Esophagus squamous epithelium (tissue), 5 donors: ENCODE results near the gene FAM163B. TPM values are rescaled to one million over a fixed set of nuclear protein-coding genes. Genes with fewer than 3 reads are reported as not detected.
"Not testable (repeated sequence)": the region's sequence is repeated elsewhere in the genome, so short reads cannot be mapped to it uniquely, and the experiment has no call there.

Experiments
- DNase-seq: peaks from one replicate; lab custom pipeline; 2025; lab: John Stamatoyannopoulos, UW
- H3K27ac ChIP-seq, 4 donors: fragments of 200-600 bp; sonication (generic); one replicate each; pipeline ENCODE4 v1.5.1; 2016 to 2019; ENCODE audit warnings: mild to moderate bottlenecking in 1 of 4
- H3K27me3 ChIP-seq, 4 donors: fragments of 200-600 bp; sonication (generic); 1 replicate in 3 of 4; 2 replicates in 1 of 4; pipeline versions ENCODE4 v1.5.1 to v1.6.0; 2017 to 2021; ENCODE audit warnings: antibody characterized with exemption in 1 of 4
- H3K36me3 ChIP-seq, 3 donors: fragments of 200-600 bp; sonication (generic); one replicate each; pipeline ENCODE4 v1.5.1; 2016 to 2019
- H3K4me1 ChIP-seq, 3 donors: fragments of 200-600 bp; sonication (generic); one replicate each; pipeline ENCODE4 v1.5.1; 2017 to 2019
- H3K4me3 ChIP-seq, 4 donors: fragments of 200-600 bp; sonication (generic); 1 replicate in 3 of 4; 2 replicates in 1 of 4; pipeline ENCODE4 v1.5.1; 2016 to 2019; ENCODE audit warnings: mild to moderate bottlenecking in 2 of 4, moderate library complexity in 1 of 4
- H3K9me3 ChIP-seq, 3 donors: fragments of 200-600 bp; sonication (generic); one replicate each; pipeline ENCODE4 v1.5.1; 2016 to 2019
- POLR2A ChIP-seq, 4 donors: fragments of 450-650 bp; IDR thresholded peaks; one replicate each; pipeline ENCODE4 v1.6.1; 2017; ENCODE audit warnings: antibody characterized with exemption in 4 of 4, mild to moderate bottlenecking in 4 of 4, moderate library complexity in 3 of 4
- WGBS, 2 donors: methylation state at CpG; one replicate each; pipeline ENCODE4 v1.1.5; 2018; 5-methylcytosine and 5-hydroxymethylcytosine counted together
- intact Hi-C: fragments of 100-400 bp; cut with DNase I; formaldehyde crosslinking; loops from one replicate; pipeline ENCODE4 v1.15.0; 2022
- total RNA-seq, 4 donors: library from RNA; depleted of rRNA; stranded (reverse); fragments of >200 nt; gene quantifications; one replicate each; pipeline ENCODE4 v1.1.0, GENCODE V29; 2016
- TF ChIP-seq, protein P1 (sequence below), 6 experiments: fragments of 450-650 bp in 4 of 6; fragments of 200-600 bp in 2 of 6; sonication (generic) in 2 of 6; IDR thresholded peaks; one replicate each; pipeline ENCODE4 v1.5.1; 2016 to 2019; ENCODE audit warnings: antibody characterized with exemption in 6 of 6, mild to moderate bottlenecking in 4 of 6, moderate library complexity in 4 of 6
- donor health status: DM: yes; HTN: yes; CAD: no.

Gene FAM163B
- total RNA-seq, 4 donors from 2014 or later: not detected

GRCh38 chr9:133564451-133565116 lies 44.6 kb downstream of the FAM163B start:
- H3K36me3 ChIP-seq: no peaks in the 10 kb centered on the region
- peaks cover 0 to 29% (median 0%) of the 10 kb centered on the region in 4 donors for H3K27me3 ChIP-seq
- DNase-seq: no peak
- intact Hi-C loops: no loop called here
- H3K4me1 ChIP-seq: peaks cover 11 to 43% (median 16%) of the 10 kb centered on the region in 3 donors
- no peaks in the 10 kb centered on the region for H3K9me3 ChIP-seq
- H3K4me3 ChIP-seq: no peak overlapping the region
- H3K27ac ChIP-seq: peak overlapping the region; percentile 50 to 88 (median 66)
- TF ChIP-seq, protein P1, sequence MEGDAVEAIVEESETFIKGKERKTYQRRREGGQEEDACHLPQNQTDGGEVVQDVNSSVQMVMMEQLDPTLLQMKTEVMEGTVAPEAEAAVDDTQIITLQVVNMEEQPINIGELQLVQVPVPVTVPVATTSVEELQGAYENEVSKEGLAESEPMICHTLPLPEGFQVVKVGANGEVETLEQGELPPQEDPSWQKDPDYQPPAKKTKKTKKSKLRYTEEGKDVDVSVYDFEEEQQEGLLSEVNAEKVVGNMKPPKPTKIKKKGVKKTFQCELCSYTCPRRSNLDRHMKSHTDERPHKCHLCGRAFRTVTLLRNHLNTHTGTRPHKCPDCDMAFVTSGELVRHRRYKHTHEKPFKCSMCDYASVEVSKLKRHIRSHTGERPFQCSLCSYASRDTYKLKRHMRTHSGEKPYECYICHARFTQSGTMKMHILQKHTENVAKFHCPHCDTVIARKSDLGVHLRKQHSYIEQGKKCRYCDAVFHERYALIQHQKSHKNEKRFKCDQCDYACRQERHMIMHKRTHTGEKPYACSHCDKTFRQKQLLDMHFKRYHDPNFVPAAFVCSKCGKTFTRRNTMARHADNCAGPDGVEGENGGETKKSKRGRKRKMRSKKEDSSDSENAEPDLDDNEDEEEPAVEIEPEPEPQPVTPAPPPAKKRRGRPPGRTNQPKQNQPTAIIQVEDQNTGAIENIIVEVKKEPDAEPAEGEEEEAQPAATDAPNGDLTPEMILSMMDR (IDR thresholded peaks at IDR 0.05): peak in 1 of 6 experiments; percentile 32
- no peak for TF ChIP-seq POLR2A (IDR thresholded peaks at IDR 0.05)
- 62 to 82% methylated on average over 6 to 8 of the region's 11 CpGs for WGBS, 2 donors

GRCh38 chr9:133563814-133564213 lies 45.4 kb downstream of the FAM163B start:
- peaks cover 12 to 48% (median 19%) of the 10 kb centered on the region in 3 donors for H3K4me1 ChIP-seq
- TF ChIP-seq, protein P1 (IDR thresholded peaks at IDR 0.05): peak in 1 of 6 experiments; percentile 35
- DNase-seq, H3K9me3 ChIP-seq, H3K4me3 ChIP-seq, intact Hi-C loops, H3K36me3 ChIP-seq: not testable (repeated sequence)
- peak overlapping the region in 1 of 4 donors; percentile 54 for H3K27ac ChIP-seq
- peaks cover 0 to 29% (median 0%) of the 10 kb centered on the region in 4 donors for H3K27me3 ChIP-seq

GRCh38 chr9:133563291-133563796 lies 45.8 kb downstream of the FAM163B start:
- Histone ChIP-seq H3K27ac (peak overlapping the region in 2 of 4 donors; percentile 54 to 63), H3K4me1 (peaks cover 16 to 53% (median 23%) of the 10 kb centered on the region in 3 donors), H3K36me3 (no peaks in the 10 kb centered on the region), H3K9me3 (no peaks in the 10 kb centered on the region), H3K4me3 (peak overlapping the region in 1 of 4 donors; percentile 12), H3K27me3 (peaks cover 0 to 29% (median 0%) of the 10 kb centered on the region in 4 donors)
- intact Hi-C loops: no loop called here
- TF ChIP-seq, protein P1 (IDR thresholded peaks at IDR 0.05): no peak
- no peak for TF ChIP-seq POLR2A (IDR thresholded peaks at IDR 0.05)
- WGBS, 2 donors: 5 to 11% methylated on average over 4 to 6 of the region's 14 CpGs
- DNase-seq: no peak

GRCh38 chr9:133562611-133563290 lies 46.4 kb downstream of the FAM163B start:
- TF ChIP-seq POLR2A (IDR thresholded peaks at IDR 0.05): no peak
- TF ChIP-seq, protein P1 (IDR thresholded peaks at IDR 0.05): no peak
- Histone ChIP-seq H3K36me3 (no peaks in the 10 kb centered on the region), H3K27me3 (peaks cover 0 to 29% (median 0%) of the 10 kb centered on the region in 4 donors), H3K4me3 (peak overlapping the region in 1 of 4 donors; percentile 12), H3K4me1 (peaks cover 22 to 59% (median 28%) of the 10 kb centered on the region in 3 donors), H3K27ac (peak overlapping the region in 2 of 4 donors; percentile 54 to 63), H3K9me3 (no peaks in the 10 kb centered on the region)
- intact Hi-C loops: no loop called here
- no peak for DNase-seq
- WGBS, 2 donors: 33% methylated on average over 1 of the region's 54 CpGs; no CpG with 5 or more reads in 1 of the 2 donors
